ENCODE measurements around the gene NEGR1.

GRCh38 chr1:71948561-71948960 lies 333.8 kb downstream of the NEGR1 start:
- no peak for TF ChIP-seq CTCF (IDR thresholded peaks at IDR 0.05)
- no peak for TF ChIP-seq POLR2A (IDR thresholded peaks at IDR 0.05)
